Tibial nerve (tissue), 4 donors: ENCODE results near the gene STAT4.

Experiments
- EP300 ChIP-seq, 2 donors: sonication (generic); formaldehyde crosslinking; IDR thresholded peaks; one replicate each; pipeline ENCODE4 v1.6.1; 2017; ENCODE audit warnings: antibody characterized with exemption in 2 of 2, mild to moderate bottlenecking in 1 of 2
- POLR2A ChIP-seq, 2 donors: fragments of 450-650 bp; IDR thresholded peaks; one replicate each; pipeline ENCODE4 v1.6.1; 2017; ENCODE audit warnings: antibody characterized with exemption in 2 of 2, mild to moderate bottlenecking in 2 of 2, moderate library complexity in 2 of 2
- TF ChIP-seq, protein P1 (sequence below), 5 experiments: fragments of 200-600 bp in 3 of 5; fragments of 450-650 bp in 2 of 5; sonication (generic) in 3 of 5; IDR thresholded peaks; one replicate each; pipeline ENCODE4 v1.5.1; 2016 to 2019; ENCODE audit warnings: antibody characterized with exemption in 5 of 5, mild to moderate bottlenecking in 3 of 5, moderate library complexity in 2 of 5

DNA sequence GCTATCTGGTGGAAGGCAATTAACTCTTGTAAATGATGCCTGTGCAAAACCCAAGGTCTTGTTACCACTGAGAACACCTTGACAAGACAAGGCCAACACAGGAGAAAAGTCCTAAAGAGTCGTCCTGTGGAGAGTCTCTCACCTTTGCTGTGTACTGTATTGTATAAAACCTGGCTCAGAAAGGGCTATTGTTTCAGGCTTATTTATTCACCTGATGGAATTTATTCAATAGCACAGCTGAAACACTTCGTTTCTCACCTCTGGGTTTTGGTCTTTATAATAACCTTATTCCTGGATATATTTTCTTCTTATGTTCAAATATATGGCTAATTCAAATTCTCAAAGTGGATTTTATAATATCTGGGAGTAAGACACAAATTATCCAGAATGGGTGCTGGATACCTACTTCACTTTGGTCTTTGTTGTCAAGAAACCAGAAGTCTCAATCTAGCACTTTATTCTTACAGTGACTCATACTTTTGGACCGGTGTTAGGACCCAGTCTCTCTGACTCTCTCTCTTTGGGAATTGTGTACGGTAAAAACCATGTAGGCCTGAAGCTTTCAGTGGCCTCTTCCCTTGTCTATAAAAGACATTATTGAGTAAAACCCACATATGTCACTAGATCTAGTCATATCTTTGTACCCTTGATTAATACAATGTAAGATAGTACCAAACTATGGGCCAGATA is 16.1 kb upstream of the STAT4 start:
- TF ChIP-seq POLR2A (IDR thresholded peaks at IDR 0.05) (no peak), EP300 (IDR thresholded peaks at IDR 0.05) (no peak)
- TF ChIP-seq, protein P1, sequence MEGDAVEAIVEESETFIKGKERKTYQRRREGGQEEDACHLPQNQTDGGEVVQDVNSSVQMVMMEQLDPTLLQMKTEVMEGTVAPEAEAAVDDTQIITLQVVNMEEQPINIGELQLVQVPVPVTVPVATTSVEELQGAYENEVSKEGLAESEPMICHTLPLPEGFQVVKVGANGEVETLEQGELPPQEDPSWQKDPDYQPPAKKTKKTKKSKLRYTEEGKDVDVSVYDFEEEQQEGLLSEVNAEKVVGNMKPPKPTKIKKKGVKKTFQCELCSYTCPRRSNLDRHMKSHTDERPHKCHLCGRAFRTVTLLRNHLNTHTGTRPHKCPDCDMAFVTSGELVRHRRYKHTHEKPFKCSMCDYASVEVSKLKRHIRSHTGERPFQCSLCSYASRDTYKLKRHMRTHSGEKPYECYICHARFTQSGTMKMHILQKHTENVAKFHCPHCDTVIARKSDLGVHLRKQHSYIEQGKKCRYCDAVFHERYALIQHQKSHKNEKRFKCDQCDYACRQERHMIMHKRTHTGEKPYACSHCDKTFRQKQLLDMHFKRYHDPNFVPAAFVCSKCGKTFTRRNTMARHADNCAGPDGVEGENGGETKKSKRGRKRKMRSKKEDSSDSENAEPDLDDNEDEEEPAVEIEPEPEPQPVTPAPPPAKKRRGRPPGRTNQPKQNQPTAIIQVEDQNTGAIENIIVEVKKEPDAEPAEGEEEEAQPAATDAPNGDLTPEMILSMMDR (IDR thresholded peaks at IDR 0.05): no peak
